ENCODE results near the gene ACAP3.

DNA sequence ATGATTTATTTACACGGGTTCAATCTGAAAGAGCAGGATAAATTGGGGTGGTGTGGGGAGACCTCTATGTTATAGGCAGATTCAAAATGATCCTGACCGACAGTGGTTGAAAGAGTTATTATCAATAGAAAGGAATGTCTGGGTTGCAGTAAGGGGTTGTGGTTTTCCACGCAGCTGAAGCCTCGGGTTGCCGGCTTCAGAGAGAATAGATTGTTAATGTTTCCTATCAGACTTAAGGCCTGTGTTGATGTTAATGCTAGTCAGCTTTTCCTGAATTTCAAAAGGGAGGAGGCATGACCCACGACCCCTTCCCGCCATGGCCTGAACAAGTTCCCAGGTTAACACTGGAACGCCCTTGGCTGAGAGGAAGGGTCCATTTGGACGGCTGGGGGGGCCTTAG is 31.9 kb downstream of the ACAP3 start:
- TF ChIP-seq, protein P1, sequence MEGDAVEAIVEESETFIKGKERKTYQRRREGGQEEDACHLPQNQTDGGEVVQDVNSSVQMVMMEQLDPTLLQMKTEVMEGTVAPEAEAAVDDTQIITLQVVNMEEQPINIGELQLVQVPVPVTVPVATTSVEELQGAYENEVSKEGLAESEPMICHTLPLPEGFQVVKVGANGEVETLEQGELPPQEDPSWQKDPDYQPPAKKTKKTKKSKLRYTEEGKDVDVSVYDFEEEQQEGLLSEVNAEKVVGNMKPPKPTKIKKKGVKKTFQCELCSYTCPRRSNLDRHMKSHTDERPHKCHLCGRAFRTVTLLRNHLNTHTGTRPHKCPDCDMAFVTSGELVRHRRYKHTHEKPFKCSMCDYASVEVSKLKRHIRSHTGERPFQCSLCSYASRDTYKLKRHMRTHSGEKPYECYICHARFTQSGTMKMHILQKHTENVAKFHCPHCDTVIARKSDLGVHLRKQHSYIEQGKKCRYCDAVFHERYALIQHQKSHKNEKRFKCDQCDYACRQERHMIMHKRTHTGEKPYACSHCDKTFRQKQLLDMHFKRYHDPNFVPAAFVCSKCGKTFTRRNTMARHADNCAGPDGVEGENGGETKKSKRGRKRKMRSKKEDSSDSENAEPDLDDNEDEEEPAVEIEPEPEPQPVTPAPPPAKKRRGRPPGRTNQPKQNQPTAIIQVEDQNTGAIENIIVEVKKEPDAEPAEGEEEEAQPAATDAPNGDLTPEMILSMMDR (IDR thresholded peaks at IDR 0.05): no peak
- TF ChIP-seq EZH2phosphoT487 (IDR thresholded peaks at IDR 0.05) (no peak), EZH2 (IDR thresholded peaks at IDR 0.05) (no peak)

Data from neural progenitor cell (in vitro differentiated cells).